GM23248 (cell line): ENCODE data around the gene PFKP.

ENCODE experiments used
- EZH2 ChIP-seq: fragments of 200-600 bp; sonication (generic); IDR thresholded peaks from 2 replicates; pipeline ENCODE4 v1.6.1; 2018; ENCODE audit warnings: antibody characterized with exemption, mild to moderate bottlenecking; ENCODE audit not compliant: insufficient read depth, poor library complexity, severe bottlenecking
- EZH2phosphoT487 ChIP-seq: fragments of 200-600 bp; sonication (generic); IDR thresholded peaks from 2 replicates; pipeline ENCODE4 v1.6.1; 2018; ENCODE audit warnings: antibody characterized with exemption, moderate library complexity, mild to moderate bottlenecking, low read depth; ENCODE audit not compliant: insufficient read depth

GRCh38 chr10:3028441-3028840, 38.9 kb upstream of the PFKP start:
- TF ChIP-seq EZH2 (no peak), EZH2phosphoT487 (no peak)
